IMR-90 (cell line): ENCODE measurements around the gene PTPRN2.

Experiments
- POLR2A ChIP-seq: IDR thresholded peaks from 2 replicates; pipeline ENCODE4 v1.6.1; 2012; ENCODE audit warnings: mild to moderate bottlenecking, low read depth, low read length
- TF ChIP-seq, protein P1 (sequence below): conservative IDR thresholded peaks from 2 replicates; pipeline ENCODE4 v1.5.1; 2012; ENCODE audit warnings: mild to moderate bottlenecking, low read depth, low read length, improper control_type of control experiment

DNA sequence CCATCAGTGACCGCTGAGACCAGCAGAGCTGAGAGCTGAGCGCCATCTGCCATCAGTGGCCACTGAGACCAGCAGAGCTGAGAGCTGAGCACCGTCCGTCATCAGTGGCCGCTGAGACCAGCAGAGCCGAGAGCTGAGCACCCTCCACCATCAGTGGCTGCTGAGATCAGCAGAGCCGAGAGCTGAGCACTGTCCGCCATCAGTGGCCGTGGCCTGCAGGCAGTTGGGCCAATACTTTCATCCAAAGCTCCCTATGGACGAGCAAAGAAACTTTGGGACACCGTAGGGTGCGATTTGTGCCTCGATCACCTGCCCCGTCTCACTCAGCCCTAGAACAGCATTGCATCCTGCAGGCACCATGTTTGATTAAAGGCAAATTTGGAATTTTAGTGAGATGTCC is 985.0 kb downstream of the PTPRN2 start:
- TF ChIP-seq POLR2A: no peak
- TF ChIP-seq, protein P1, sequence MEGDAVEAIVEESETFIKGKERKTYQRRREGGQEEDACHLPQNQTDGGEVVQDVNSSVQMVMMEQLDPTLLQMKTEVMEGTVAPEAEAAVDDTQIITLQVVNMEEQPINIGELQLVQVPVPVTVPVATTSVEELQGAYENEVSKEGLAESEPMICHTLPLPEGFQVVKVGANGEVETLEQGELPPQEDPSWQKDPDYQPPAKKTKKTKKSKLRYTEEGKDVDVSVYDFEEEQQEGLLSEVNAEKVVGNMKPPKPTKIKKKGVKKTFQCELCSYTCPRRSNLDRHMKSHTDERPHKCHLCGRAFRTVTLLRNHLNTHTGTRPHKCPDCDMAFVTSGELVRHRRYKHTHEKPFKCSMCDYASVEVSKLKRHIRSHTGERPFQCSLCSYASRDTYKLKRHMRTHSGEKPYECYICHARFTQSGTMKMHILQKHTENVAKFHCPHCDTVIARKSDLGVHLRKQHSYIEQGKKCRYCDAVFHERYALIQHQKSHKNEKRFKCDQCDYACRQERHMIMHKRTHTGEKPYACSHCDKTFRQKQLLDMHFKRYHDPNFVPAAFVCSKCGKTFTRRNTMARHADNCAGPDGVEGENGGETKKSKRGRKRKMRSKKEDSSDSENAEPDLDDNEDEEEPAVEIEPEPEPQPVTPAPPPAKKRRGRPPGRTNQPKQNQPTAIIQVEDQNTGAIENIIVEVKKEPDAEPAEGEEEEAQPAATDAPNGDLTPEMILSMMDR: no peak
